ENCODE measurements around the gene SDF2.

GRCh38 chr17:28698253-28698941, 36.7 kb upstream of the SDF2 start:
- TF ChIP-seq CTCF (IDR thresholded peaks at IDR 0.05), result no peak
- no peak for TF ChIP-seq POLR2AphosphoS5 (IDR thresholded peaks at IDR 0.05; ENCODE audit: low read depth, low read length)
- TF ChIP-seq SIN3A (IDR thresholded peaks at IDR 0.05; ENCODE audit: borderline replicate concordance, insufficient read depth, low read depth, low read length), result no peak
